Lower leg skin (tissue), 4 donors: ENCODE measurements around the gene CDH22. TPM values are rescaled to one million over a fixed set of nuclear protein-coding genes. Genes with fewer than 3 reads are reported as not detected.

Source experiments
- DNase-seq, 2 donors: peaks; one replicate each; pipeline ENCODE4 v3.0.0-alpha.2; 2019; ENCODE audit warnings: low spot score in 2 of 2
- H3K4me3 ChIP-seq: fragments of 200-600 bp; sonication (generic); 2 replicates; pipeline ENCODE4 v1.5.1; 2017; ENCODE audit warnings: mild to moderate bottlenecking, low read depth; ENCODE audit not compliant: poor library complexity, severe bottlenecking
- POLR2A ChIP-seq, 2 donors: fragments of 450-650 bp; IDR thresholded peaks; one replicate each; pipeline ENCODE4 v1.6.1; 2016 to 2017; ENCODE audit warnings: antibody characterized with exemption in 2 of 2, mild to moderate bottlenecking in 1 of 2, moderate library complexity in 1 of 2
- WGBS, 2 donors: methylation state at CpG; one replicate each; pipeline ENCODE4 v1.1.5; 2018; 5-methylcytosine and 5-hydroxymethylcytosine counted together
- intact Hi-C: fragments of 100-400 bp; cut with DNase I; formaldehyde crosslinking; loops from one replicate; pipeline ENCODE4 v1.15.0; 2023; ENCODE audit warnings: low total_unique reads
- total RNA-seq, 4 donors: library from RNA; depleted of rRNA; stranded (reverse); fragments of >200 nt; gene quantifications; one replicate each; pipeline ENCODE4 v1.1.0, GENCODE V29; 2016
- TF ChIP-seq, protein P1 (sequence below), 3 donors: fragments of 450-650 bp; IDR thresholded peaks; one replicate each; pipeline ENCODE4 v1.5.1; 2016; ENCODE audit warnings: antibody characterized with exemption in 3 of 3, mild to moderate bottlenecking in 3 of 3, moderate library complexity in 2 of 3

Gene CDH22
- total RNA-seq, 4 donors from 2014 or later: 1.6 to 3.0 (median 2.0) TPM

DNA sequence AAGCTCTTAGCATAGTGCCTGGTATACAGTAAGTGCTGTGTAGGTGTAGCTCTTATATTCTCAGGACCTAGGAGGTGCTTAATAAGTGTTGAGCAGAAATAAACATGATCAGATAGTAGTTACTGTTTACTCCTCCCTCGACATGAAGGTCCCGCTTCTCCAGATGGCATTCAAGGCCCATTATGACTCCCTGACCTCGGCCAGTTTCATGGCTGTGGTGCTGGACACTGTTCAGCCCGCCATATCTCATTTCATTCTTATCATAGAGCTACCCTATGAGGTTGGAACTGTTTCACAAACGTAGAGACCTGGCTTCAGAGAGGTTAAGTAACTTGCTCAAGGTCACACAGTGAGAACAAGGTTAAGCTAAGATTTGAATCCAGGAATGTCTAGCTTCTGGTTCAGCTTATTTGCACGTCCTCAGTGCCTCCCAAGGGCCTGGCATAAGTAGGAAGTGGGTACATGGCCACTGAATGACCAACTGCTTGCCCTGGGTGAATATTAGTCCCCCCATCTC lies 151.2 kb downstream of the CDH22 start:
- WGBS, 2 donors: 75 to 78% methylated on average over 6 of the region's 6 CpGs
- TF ChIP-seq, protein P1, sequence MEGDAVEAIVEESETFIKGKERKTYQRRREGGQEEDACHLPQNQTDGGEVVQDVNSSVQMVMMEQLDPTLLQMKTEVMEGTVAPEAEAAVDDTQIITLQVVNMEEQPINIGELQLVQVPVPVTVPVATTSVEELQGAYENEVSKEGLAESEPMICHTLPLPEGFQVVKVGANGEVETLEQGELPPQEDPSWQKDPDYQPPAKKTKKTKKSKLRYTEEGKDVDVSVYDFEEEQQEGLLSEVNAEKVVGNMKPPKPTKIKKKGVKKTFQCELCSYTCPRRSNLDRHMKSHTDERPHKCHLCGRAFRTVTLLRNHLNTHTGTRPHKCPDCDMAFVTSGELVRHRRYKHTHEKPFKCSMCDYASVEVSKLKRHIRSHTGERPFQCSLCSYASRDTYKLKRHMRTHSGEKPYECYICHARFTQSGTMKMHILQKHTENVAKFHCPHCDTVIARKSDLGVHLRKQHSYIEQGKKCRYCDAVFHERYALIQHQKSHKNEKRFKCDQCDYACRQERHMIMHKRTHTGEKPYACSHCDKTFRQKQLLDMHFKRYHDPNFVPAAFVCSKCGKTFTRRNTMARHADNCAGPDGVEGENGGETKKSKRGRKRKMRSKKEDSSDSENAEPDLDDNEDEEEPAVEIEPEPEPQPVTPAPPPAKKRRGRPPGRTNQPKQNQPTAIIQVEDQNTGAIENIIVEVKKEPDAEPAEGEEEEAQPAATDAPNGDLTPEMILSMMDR (IDR thresholded peaks at IDR 0.05): no peak
- no peak for TF ChIP-seq POLR2A (IDR thresholded peaks at IDR 0.05)
- intact Hi-C loops: no loop called here
- no peak for DNase-seq
- no peak overlapping the region for H3K4me3 ChIP-seq

DNA sequence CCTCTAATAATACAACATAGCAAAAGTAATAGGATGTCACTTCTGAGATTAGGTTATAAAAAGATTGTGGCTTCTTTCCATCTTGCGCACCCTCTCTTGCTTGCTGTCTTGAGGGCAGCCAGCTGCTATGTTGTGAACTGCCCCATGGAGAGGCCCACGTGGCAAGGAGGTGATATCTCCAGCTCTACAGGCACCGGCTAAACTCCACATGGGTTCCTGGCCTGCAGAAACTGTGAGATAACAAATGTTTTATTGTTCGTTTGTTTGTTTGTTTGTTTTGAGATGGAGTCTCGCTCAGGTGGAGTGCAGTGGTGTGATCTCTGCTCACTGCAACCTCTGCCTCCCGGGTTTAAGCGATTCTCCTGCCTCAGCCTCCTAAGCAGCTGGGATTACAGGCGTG lies 152.2 kb downstream of the CDH22 start:
- WGBS, 2 donors: 67 to 85% methylated on average over 8 of the region's 8 CpGs
- DNase-seq: no peak
- TF ChIP-seq POLR2A (IDR thresholded peaks at IDR 0.05): no peak
- TF ChIP-seq, protein P1 (IDR thresholded peaks at IDR 0.05): no peak
- H3K4me3 ChIP-seq: no peak overlapping the region
- intact Hi-C loops: no loop called here

DNA sequence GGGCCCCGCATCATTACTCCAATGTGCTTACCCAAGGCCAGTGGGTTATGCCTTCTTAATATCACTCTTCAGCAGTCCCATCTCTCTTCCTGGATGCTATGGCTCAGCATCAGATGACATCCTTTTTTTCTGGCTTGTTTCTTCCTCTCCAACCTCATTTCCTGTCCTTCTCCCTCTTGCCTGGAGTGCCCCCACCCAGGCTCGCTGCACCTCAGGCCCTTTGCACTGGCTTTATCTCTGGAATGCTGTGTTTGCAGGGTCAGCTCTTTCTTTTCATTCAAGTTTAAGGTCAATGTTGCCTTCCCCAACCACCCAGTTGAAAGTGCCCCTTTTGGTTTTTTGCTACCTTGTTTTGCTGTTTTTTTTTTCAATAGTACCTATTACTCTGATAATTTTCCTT lies 153.5 kb downstream of the CDH22 start:
- H3K4me3 ChIP-seq: no peak overlapping the region
- TF ChIP-seq, protein P1 (IDR thresholded peaks at IDR 0.05): no peak
- TF ChIP-seq POLR2A (IDR thresholded peaks at IDR 0.05): no peak
- no peak for DNase-seq
- WGBS, 2 donors: 79 to 81% methylated on average over 2 of the region's 2 CpGs
- intact Hi-C loops: no loop called here

DNA sequence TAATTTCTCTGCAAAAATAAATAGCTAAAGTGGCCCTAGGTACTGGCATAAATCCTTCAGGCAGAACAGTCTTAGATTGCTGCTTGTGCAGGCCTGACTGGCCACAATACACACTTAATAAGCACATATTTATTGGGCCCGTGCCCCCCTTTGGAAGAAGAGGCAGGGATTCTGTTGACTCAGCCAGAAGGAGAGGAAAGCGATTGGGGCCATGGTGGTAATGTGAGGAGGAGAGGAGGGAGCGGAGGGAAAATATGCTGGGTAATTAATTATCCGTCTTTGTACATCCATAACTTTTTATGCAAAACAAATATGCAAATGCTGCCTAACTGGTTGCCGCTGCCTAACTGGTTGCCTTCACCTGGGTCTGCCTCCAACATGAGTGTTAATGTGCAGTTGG lies 154.0 kb downstream of the CDH22 start:
- TF ChIP-seq POLR2A (IDR thresholded peaks at IDR 0.05): no peak
- TF ChIP-seq, protein P1 (IDR thresholded peaks at IDR 0.05): no peak
- no peak overlapping the region for H3K4me3 ChIP-seq
- WGBS, 2 donors: 61 to 64% methylated on average over 5 of the region's 5 CpGs
- intact Hi-C loops: no loop called here
- DNase-seq: no peak

DNA sequence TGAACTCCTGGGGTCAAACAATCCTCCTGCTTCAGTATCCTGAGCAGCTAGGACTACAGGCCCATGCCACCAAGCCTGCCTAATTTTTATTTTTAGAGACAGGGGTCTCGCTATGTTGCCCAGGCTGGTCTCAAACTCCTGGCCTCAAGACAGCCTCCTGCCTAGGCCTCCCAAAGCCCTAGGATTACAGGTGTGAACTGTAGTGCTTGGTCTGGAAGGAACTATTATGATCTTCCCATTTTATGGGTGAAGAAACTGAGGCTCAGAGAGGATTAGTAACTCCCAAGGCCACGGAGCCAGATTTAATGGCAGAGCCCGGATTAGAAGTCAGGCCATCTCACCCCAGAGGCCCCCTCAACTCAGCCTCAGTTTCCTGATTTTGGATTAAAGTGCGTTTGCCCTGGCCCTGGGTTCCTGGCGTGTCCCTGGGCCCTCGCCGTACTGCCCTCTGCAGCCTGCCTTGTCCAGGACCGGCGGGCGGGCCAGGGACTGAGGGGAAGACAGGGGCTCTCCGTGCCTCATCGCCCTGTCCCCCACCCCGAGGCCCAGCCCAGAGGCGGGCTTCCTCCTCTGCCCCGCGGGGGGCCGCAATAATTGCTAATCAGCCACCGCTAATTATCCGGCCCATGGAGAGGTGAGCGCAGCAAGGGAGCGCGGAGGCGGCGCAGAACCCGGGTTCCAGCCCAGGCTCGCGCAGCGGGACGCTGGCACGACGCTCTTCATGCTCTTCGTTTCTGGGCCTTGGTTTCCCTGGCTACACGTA lies 155.3 kb downstream of the CDH22 start:
- TF ChIP-seq, protein P1 (IDR thresholded peaks at IDR 0.05): no peak
- no peak for TF ChIP-seq POLR2A (IDR thresholded peaks at IDR 0.05)
- WGBS, 2 donors: 75 to 84% methylated on average over 5 to 33 of the region's 33 CpGs
- DNase-seq: no peak
- intact Hi-C loops: no loop called here
- H3K4me3 ChIP-seq: no peak overlapping the region
